GM12878 (cell line): ENCODE data around the gene GREB1.

Source experiments
- GATAD2B ChIP-seq: fragments of 450-650 bp; conservative IDR thresholded peaks from 2 replicates; pipeline ENCODE4 v1.6.1; 2017; ENCODE audit warnings: low read depth, mild to moderate bottlenecking, moderate library complexity
- MYC ChIP-seq: IDR thresholded peaks from 2 replicates; pipeline ENCODE4 v1.6.1; 2011; ENCODE audit warnings: mild to moderate bottlenecking, low read length, moderate library complexity, inconsistent platforms; ENCODE audit not compliant: insufficient read depth, insufficient replicate concordance, insufficient read length, severe bottlenecking
- SIX5 ChIP-seq: IDR thresholded peaks from 2 replicates; pipeline ENCODE4 v1.6.1; 2011; ENCODE audit warnings: mild to moderate bottlenecking, low read depth, low read length, moderate library complexity; ENCODE audit not compliant: severe bottlenecking

DNA sequence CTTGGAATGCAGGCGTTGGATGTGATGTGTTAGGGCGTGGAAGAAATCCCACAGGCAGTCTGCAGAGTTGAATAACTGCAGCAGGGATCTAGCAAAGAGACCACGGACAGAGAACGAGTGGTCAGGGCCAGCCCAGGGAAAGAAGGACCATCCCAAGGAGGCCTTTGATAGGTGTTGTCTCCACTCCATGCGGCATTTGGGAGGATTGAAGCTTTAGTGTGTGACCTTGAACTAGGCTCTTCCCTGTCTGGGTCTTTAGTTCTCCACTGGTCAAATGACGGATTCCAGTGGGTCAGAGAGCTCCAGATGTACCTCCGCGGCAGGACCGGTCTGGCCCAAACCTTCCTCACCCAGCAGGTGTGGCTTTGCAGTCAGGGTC, 18.4 kb downstream of the GREB1 start:
- TF ChIP-seq SIX5, result no peak
- TF ChIP-seq MYC, result no peak
- no peak for TF ChIP-seq GATAD2B
